ENCODE measurements around the gene FAM237A. TPM values are rescaled to one million over a fixed set of nuclear protein-coding genes. Genes with fewer than 3 reads are reported as not detected.

Gene FAM237A
- total and polyA plus RNA-seq, 2 of the 13 experiments (the other 11 are each of a cell fraction or from before 2014, with no cell fraction given): not detected

GRCh38 chr2:206635015-206635414, 7.3 kb upstream of the FAM237A start (continued):
- TF ChIP-seq ZNF253 (CRISPR knock-in tag; IDR thresholded peaks at IDR 0.05; ENCODE audit: borderline replicate concordance) (no peak), ZNF710 (CRISPR knock-in tag; IDR thresholded peaks at IDR 0.05; ENCODE audit: borderline replicate concordance) (no peak)
- TF ChIP-seq, protein P1, sequence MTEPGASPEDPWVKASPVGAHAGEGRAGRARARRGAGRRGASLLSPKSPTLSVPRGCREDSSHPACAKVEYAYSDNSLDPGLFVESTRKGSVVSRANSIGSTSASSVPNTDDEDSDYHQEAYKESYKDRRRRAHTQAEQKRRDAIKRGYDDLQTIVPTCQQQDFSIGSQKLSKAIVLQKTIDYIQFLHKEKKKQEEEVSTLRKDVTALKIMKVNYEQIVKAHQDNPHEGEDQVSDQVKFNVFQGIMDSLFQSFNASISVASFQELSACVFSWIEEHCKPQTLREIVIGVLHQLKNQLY (CRISPR knock-in tag; IDR thresholded peaks at IDR 0.05): no peak

DNA sequence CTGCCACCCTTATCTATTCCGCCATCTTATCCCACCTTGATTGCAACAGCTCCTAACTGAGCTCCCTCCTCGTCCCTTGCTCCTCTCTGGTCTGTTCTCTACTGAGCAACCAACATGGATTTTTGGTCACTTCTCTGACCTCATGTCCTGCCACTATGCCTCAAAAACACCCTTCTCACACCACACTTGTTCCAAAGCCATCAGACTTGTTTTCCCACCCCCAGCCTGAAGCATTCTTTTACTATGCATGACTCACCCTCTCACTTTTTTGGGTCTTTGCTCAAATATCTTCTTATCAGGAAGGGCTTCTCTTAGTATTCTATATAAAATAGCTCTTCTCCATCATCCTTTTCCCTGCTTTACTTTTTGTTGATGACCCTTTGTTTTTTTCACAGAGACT, 2.7 kb upstream of the FAM237A start:
- FAIRE-seq: no peak
- Histone ChIP-seq H2AFZ (ENCODE audit: low read length) (no peak overlapping the region), H4K20me1 (ENCODE audit: insufficient read depth, low read length) (no peaks in the 10 kb centered on the region), H3K4me3 (replicated peaks in 1 of 3; ENCODE audit: insufficient read depth in 1 of 3, low read depth in 2 of 3, low read length in 3 of 3) (no peak overlapping the region), H3K36me3 (replicated peaks in 1 of 2; ENCODE audit: control insufficient read depth in 1 of 2, insufficient read depth in 2 of 2, low read length in 2 of 2) (no peaks in the 10 kb centered on the region), H3K4me1 (ENCODE audit: insufficient read depth, low read length) (no peaks in the 10 kb centered on the region), H3K79me2 (ENCODE audit: insufficient read depth, low read length) (no peaks in the 10 kb centered on the region), H3K27ac (ENCODE audit: extremely low read length, insufficient read depth, low read length) (no peak overlapping the region), H3K27me3 (ENCODE audit: control insufficient read depth in 1 of 2, insufficient read depth in 2 of 2, low read length in 2 of 2) (no peaks in the 10 kb centered on the region), H3K9ac (ENCODE audit: insufficient read depth, low read depth, low read length) (no peak overlapping the region), H3K9me3 (ENCODE audit: low read length) (no peaks in the 10 kb centered on the region), H3K4me2 (ENCODE audit: low read depth, low read length) (no peak overlapping the region)
- BruUV-seq (replicated peaks): no TSS peak
- in situ Hi-C loops (cut with HindIII; ENCODE audit: extremely low pct_ligation_motif_present, low pct_unique_long_range_greater_than_20kb) (no loop called here), intact Hi-C loops (cut with micrococcal nuclease; ENCODE audit: unreplicated experiment) (no loop called here)
- 0% methylated on average over 2 of the region's 2 CpGs for WGBS (ENCODE audit: low lambda C conversion rate)
- DNase-seq (ENCODE audit: low spot score): no peak
- POLR2A ChIA-PET: no interaction called here
- no peak for ATAC-seq
- CTCF ChIA-PET (ENCODE audit: low intra/inter-chr PET ratio, low total read pairs): no interaction called here
- TF ChIP-seq CREB1 (IDR thresholded peaks at IDR 0.05) (no peak), CREB1 (CRISPR knock-in tag; IDR thresholded peaks at IDR 0.05) (no peak), TBL1XR1 (IDR thresholded peaks at IDR 0.05; ENCODE audit: borderline replicate concordance, low read length, partially characterized antibody) (no peak)
